ENCODE results near the gene PRR5L. TPM values are rescaled to one million over a fixed set of nuclear protein-coding genes. Genes with fewer than 3 reads are reported as not detected.
A peak's percentile ranks its signal among the peaks of the same experiment; 100 is the strongest.

Gene PRR5L
- total and polyA plus RNA-seq, 2 experiments from 2014 or later: 3.1 to 8.9 TPM

GRCh38 chr11:36459046-36459445 is 163.0 kb downstream of the PRR5L start (continued):
- TF ChIP-seq, protein P1, sequence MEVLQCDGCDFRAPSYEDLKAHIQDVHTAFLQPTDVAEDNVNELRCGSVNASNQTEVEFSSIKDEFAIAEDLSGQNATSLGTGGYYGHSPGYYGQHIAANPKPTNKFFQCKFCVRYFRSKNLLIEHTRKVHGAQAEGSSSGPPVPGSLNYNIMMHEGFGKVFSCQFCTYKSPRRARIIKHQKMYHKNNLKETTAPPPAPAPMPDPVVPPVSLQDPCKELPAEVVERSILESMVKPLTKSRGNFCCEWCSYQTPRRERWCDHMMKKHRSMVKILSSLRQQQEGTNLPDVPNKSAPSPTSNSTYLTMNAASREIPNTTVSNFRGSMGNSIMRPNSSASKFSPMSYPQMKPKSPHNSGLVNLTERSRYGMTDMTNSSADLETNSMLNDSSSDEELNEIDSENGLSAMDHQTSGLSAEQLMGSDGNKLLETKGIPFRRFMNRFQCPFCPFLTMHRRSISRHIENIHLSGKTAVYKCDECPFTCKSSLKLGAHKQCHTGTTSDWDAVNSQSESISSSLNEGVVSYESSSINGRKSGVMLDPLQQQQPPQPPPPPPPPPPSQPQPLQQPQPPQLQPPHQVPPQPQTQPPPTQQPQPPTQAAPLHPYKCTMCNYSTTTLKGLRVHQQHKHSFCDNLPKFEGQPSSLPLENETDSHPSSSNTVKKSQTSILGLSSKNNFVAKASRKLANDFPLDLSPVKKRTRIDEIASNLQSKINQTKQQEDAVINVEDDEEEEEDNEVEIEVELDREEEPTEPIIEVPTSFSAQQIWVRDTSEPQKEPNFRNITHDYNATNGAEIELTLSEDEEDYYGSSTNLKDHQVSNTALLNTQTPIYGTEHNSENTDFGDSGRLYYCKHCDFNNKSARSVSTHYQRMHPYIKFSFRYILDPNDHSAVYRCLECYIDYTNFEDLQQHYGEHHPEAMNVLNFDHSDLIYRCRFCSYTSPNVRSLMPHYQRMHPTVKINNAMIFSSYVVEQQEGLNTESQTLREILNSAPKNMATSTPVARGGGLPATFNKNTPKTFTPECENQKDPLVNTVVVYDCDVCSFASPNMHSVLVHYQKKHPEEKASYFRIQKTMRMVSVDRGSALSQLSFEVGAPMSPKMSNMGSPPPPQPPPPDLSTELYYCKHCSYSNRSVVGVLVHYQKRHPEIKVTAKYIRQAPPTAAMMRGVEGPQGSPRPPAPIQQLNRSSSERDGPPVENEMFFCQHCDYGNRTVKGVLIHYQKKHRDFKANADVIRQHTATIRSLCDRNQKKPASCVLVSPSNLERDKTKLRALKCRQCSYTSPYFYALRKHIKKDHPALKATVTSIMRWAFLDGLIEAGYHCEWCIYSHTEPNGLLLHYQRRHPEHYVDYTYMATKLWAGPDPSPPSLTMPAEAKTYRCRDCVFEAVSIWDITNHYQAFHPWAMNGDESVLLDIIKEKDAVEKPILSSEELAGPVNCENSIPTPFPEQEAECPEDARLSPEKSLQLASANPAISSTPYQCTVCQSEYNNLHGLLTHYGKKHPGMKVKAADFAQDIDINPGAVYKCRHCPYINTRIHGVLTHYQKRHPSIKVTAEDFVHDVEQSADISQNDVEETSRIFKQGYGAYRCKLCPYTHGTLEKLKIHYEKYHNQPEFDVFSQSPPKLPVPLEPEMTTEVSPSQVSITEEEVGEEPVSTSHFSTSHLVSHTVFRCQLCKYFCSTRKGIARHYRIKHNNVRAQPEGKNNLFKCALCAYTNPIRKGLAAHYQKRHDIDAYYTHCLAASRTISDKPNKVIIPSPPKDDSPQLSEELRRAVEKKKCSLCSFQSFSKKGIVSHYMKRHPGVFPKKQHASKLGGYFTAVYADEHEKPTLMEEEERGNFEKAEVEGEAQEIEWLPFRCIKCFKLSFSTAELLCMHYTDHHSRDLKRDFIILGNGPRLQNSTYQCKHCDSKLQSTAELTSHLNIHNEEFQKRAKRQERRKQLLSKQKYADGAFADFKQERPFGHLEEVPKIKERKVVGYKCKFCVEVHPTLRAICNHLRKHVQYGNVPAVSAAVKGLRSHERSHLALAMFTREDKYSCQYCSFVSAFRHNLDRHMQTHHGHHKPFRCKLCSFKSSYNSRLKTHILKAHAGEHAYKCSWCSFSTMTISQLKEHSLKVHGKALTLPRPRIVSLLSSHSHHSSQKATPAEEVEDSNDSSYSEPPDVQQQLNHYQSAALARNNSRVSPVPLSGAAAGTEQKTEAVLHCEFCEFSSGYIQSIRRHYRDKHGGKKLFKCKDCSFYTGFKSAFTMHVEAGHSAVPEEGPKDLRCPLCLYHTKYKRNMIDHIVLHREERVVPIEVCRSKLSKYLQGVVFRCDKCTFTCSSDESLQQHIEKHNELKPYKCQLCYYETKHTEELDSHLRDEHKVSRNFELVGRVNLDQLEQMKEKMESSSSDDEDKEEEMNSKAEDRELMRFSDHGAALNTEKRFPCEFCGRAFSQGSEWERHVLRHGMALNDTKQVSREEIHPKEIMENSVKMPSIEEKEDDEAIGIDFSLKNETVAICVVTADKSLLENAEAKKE (CRISPR knock-in tag; IDR thresholded peaks at IDR 0.05): no peak
- TF ChIP-seq NANOG (IDR thresholded peaks at IDR 0.05; ENCODE audit: borderline replicate concordance) (no peak), EZH2phosphoT487 (IDR thresholded peaks at IDR 0.05; ENCODE audit: unreplicated experiment) (no peak), POLR2AphosphoS5 (IDR thresholded peaks at IDR 0.05; ENCODE audit: low read depth) (no peak)

- Histone ChIP-seq H4K20me1 (replicated peaks; ENCODE audit: insufficient read depth) (no peaks in the 10 kb centered on the region), H3K9me2 (ENCODE audit: insufficient read depth) (no peaks in the 10 kb centered on the region), H3K27me3 (ENCODE audit: insufficient read depth) (no peaks in the 10 kb centered on the region), H3K4me3 (no peak overlapping the region), H3K27ac (ENCODE audit: low read depth) (no peak overlapping the region), H3K79me2 (replicated peaks; ENCODE audit: insufficient read depth) (no peaks in the 10 kb centered on the region), H3F3A (replicated peaks; ENCODE audit: low read depth) (no peaks in the 10 kb centered on the region), H3K4me2 (no peak overlapping the region), H3K4me1 (ENCODE audit: insufficient read depth) (peaks cover 3% of the 10 kb centered on the region), H2AFZ (no peak overlapping the region), H3K36me3 (ENCODE audit: insufficient read depth) (no peaks in the 10 kb centered on the region)
- Mint-ChIP-seq H3K27me3 (ENCODE audit: insufficient read depth, low read depth, poor library complexity) (no peaks in the 10 kb centered on the region), H3K4me3 (no peak overlapping the region), H3K4me1 (peaks cover 17% of the 10 kb centered on the region), H3K9me3 (no peaks in the 10 kb centered on the region), H3K27ac (no peak overlapping the region), H3K36me3 (ENCODE audit: low read depth) (no peaks in the 10 kb centered on the region)
- DNase-seq (ENCODE audit: low spot score) (peak; percentile 72), ATAC-seq (peak; percentile 77)
- TF ChIP-seq NANOG (IDR thresholded peaks at IDR 0.05; ENCODE audit: borderline replicate concordance) (no peak), ZNF331 (CRISPR knock-in tag; IDR thresholded peaks at IDR 0.05; ENCODE audit: low read depth) (no peak), STAT1 (IDR thresholded peaks at IDR 0.05; ENCODE audit: unreplicated experiment) (no peak), CTCF (conservative IDR thresholded peaks at IDR 0.05; ENCODE audit: low read depth in 2 of 2) (no peak), CREB1 (CRISPR knock-in tag; IDR thresholded peaks at IDR 0.05; ENCODE audit: low read depth) (no peak), ETS1 (IDR thresholded peaks at IDR 0.05) (no peak), EZH2 (IDR thresholded peaks at IDR 0.05; ENCODE audit: low read depth, unreplicated experiment) (no peak), EZH2phosphoT487 (IDR thresholded peaks at IDR 0.05; ENCODE audit: unreplicated experiment) (no peak), ZNF114 (CRISPR knock-in tag; IDR thresholded peaks at IDR 0.05) (no peak), REST (IDR thresholded peaks at IDR 0.05; ENCODE audit: unreplicated experiment) (no peak), POLR2AphosphoS5 (IDR thresholded peaks at IDR 0.05; ENCODE audit: low read depth) (no peak)
These were observed 164.1 kb downstream of the PRR5L start for GRCh38 chr11:36460220-36460619.

Data from GM23338 (cell line).